Stimulated activated CD8-positive, alpha-beta memory T cell treated with anti-CD3 and anti-CD28 coated beads, Interleukin-12 subunit alpha, Interleukin-12 subunit beta, amount 100 ng/mL, for 1 hour (primary cell): ENCODE results near the gene SDHA.
"Not testable (repeated sequence)": the region's sequence is repeated elsewhere in the genome, so short reads cannot be mapped to it uniquely, and the experiment has no call there.

Source experiments
- DNase-seq: peaks from one replicate; pipeline ENCODE4 v3.0.0-alpha.2; 2020; ENCODE audit warnings: low read depth

The SDHA gene

GRCh38 chr5:198516-199196 is 19.5 kb upstream of the SDHA start:
- DNase-seq: no peak

- no peak for DNase-seq
Measured at GRCh38 chr5:199197-199949, 18.7 kb upstream of the SDHA start.

- no peak for DNase-seq
Measured at GRCh38 chr5:199950-200645, 18.0 kb upstream of the SDHA start.

GRCh38 chr5:200985-201384 is 17.1 kb upstream of the SDHA start:
- no peak for DNase-seq

- DNase-seq: no peak
Measured at GRCh38 chr5:201672-202071, 16.4 kb upstream of the SDHA start.

- DNase-seq: no peak
Measured at GRCh38 chr5:203246-203930, 14.7 kb upstream of the SDHA start.

- no peak for DNase-seq
Measured at GRCh38 chr5:204001-204400, 14.1 kb upstream of the SDHA start.

GRCh38 chr5:204462-204861 is 13.7 kb upstream of the SDHA start:
- no peak for DNase-seq

- no peak for DNase-seq
Measured at GRCh38 chr5:204966-205670, 13.0 kb upstream of the SDHA start.

GRCh38 chr5:206406-206805 is 11.7 kb upstream of the SDHA start:
- no peak for DNase-seq

GRCh38 chr5:206927-207536 is 11.1 kb upstream of the SDHA start:
- DNase-seq: no peak

- DNase-seq: no peak
Measured at GRCh38 chr5:207599-207998, 10.5 kb upstream of the SDHA start.

GRCh38 chr5:208449-209114 is 9.5 kb upstream of the SDHA start:
- DNase-seq: no peak

GRCh38 chr5:213803-214395 is 4.2 kb upstream of the SDHA start:
- DNase-seq: no peak

- not testable (repeated sequence) for DNase-seq
Measured at GRCh38 chr5:215256-215655, 2.9 kb upstream of the SDHA start.

- DNase-seq: not testable (repeated sequence)
Measured at GRCh38 chr5:216076-216475, 2.0 kb upstream of the SDHA start.

- no peak for DNase-seq
Measured at GRCh38 chr5:218457-219291, 554 bp downstream of the SDHA start.

GRCh38 chr5:219460-219863 is 1.3 kb downstream of the SDHA start:
- no peak for DNase-seq

GRCh38 chr5:219991-220390 is 1.9 kb downstream of the SDHA start:
- DNase-seq: no peak
